8988T (cell line): ENCODE data around the gene ING3.

Experiments used
- DNase-seq: peaks from one replicate; pipeline ENCODE4 v3.0.0; 2011

Gene ING3

DNA sequence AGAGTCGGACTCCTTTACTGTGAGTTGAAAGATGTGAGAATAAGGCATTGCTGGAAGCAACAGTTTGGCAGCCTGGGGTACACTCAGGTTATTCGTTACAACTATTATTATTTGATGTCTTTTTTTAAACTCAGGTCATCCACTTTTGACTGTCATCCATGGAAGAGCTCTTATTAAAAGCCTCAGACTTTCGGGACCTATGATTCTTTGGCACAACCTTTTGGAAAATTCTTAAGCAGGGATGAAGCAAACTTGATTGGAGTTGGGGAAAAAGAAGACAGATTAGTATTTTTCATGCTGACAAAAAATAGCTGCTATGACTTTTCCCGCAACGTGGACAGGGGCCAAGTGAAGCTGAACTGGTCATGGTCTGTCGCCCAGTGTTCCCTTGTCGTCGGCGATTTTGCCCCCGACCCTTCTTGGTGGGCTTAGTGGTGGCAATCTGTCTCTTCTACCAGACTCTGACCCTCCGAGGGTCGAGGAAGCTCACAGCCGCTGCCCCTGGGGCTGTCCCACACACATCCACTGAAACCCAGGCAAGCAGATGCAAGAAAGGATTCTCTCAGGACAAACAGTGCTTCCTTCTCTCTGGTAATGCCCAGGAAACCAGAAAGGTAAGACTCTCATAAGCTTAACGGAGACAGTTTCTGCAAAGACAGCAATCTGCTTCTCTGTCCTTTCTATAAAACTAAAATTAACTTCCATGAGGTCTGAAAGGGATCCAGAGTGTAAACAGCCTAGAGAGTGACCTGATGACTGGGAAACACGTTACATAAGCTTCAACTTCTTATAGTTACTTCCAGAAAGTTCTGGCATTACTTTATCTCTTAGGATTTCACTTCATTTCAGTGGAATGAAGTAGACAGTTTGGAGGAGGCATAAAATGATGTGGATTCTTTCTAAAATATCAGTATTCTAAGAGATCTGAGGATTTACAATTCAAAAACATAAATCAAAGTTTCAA, 39.0 kb downstream of the ING3 start:
- no peak for DNase-seq

GRCh38 chr7:120990468-120991118, 40.0 kb downstream of the ING3 start:
- no peak for DNase-seq

DNA sequence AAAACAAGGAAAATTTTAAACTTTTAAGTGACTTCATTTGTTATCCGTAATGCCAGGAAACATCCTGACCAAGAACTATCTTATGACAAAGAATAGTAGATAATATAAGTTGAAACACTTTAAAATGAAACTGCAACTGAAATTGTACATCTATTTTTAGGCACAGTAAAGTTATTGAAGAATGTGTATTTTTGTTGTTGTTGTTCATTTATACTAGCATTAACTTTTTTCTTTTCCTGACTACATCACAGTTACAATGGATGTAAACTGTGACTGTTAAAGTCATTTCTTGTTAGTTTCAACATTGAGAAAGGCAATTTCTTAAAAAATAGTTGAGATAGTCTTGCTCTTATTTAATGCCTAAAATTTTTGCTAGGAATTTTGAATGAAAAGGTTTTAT, 40.6 kb downstream of the ING3 start:
- DNase-seq, result no peak

DNA sequence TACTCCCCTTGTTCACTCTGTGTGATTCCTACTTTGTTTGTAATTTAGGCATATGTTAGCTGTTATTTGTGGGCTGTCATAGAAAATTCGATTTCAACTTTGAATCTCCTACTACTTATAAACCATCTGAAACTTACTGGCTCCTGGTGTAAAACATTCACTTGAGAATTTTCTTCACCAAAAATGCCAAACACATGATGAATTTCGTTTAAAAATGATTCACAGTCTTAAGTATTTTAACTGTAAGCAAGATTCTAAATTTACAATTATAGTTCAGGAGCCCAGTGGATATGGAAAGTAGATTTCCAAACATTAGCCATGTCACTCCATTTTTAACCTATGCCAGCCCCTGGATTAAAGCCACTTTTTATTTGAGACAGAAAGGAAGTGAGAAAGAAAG, 41.0 kb downstream of the ING3 start:
- no peak for DNase-seq

DNA sequence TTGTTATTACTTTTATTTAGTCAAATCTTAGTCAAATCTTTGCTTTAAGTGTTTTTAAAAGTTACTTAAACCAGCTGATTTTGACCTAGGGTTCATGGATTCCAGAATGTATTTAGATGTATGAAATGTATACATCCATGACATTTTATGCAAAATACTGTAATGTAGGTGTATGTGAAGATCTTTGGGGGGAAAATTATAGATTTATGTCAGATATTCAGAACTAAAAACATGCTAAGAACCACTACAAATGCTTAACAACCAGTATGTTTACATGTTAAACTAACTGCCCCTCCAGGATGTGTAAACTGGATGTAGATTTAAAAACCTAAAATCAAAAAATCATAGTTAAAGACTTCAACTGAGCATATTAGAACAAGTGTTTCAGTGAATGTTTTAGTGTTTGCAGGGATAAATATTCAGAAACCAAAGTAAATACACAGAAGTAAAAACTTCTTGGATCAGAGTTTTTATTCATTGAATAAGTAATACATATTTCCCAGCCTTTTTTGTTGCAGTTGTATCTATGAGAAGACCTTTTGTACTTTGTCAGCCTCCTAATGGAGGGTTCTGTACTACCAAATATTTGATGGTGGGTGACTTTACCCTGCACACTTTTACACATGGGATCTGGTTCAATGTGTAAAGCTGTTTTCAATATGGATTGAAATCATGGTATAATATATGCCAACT, 41.8 kb downstream of the ING3 start:
- DNase-seq, result no peak

GRCh38 chr7:120992965-120993494, 42.5 kb downstream of the ING3 start:
- no peak for DNase-seq

DNA sequence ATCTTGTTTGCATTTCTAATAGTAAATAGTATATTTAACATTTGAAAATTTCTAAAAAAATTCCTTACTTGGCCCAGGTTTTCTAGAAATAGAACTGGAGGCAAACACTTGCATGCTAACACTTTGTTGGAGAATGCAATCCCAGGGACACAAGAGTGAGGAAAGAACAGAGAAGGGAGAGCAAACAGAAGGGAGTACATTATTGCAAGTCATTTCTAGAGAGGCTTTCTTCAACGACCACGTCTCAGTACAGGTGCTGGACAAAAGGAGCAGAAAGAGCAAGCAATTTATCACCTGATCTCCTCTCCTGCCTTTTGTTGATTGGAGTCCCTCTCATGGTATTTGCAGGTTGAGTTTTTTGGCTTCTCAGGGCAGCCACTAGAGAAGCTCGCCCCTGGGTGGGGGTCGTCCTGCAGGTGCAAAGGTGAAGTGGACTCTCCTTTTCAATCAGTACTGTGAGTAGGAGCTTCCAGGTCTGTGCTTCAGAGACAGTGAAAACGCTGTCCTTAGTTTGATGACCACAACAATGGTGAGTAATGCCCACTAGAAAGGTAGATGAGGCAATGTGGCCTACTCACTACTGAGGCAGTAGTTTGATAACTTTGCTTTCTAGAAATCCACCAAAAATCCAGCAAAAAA, 43.1 kb downstream of the ING3 start:
- DNase-seq, result no peak

- no peak for DNase-seq
These were observed 44.2 kb downstream of the ING3 start for GRCh38 chr7:120994512-120995410.

- no peak for DNase-seq
These were observed 45.1 kb downstream of the ING3 start for GRCh38 chr7:120995654-120996053.

DNA sequence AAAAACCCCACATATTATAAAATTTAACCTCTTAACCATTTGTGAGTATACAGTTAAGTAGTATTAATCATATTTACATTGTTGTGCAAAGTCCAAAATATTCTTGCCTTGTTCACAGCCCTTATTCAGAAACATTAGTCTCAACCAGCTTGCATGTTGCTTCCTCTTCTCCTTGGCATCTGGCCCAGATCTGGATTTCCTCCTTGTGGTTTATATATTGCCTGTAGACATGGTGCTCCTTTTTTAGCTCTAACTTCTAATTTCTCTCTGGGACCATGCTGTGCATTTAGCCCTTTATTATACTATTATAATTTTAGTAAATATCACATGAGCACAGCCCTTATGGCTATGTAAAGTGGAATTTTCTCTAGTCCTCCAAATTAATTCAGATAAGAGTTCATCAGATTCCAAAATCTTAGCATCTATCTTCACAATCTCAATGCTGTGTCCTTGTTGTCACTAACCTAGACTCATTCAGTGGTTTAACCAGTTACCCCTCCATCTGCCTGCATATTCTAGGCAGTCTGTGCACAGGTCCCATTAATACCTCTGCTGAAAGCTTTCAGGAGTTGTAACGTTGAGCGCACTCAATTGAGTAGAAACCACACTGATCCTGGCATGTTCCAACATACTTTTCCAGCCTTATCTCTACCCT, 45.9 kb downstream of the ING3 start:
- no peak for DNase-seq

- DNase-seq, result no peak
These were observed 46.4 kb downstream of the ING3 start for GRCh38 chr7:120996988-120997345.

- no peak for DNase-seq
These were observed 47.4 kb downstream of the ING3 start for GRCh38 chr7:120997882-120998474.

DNA sequence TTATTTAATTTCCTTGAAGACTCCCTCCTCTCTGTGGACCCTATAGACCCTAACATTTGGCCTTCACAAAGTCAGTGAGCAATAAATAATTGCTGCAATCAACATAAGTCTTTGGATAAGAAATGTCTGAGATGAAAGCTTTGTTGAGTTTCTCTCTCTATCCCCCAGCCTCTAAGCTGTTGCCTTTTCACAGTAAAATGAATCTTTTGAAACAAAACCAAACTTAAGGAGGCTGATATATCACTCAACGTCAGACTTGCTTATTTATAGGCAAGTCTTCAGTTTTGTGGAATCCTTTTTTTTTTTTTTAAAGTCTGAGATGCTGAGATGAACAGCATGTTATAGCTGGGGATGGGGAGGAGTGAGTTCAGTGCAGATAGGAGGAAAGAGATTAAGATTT, 47.9 kb downstream of the ING3 start:
- DNase-seq, result no peak

DNA sequence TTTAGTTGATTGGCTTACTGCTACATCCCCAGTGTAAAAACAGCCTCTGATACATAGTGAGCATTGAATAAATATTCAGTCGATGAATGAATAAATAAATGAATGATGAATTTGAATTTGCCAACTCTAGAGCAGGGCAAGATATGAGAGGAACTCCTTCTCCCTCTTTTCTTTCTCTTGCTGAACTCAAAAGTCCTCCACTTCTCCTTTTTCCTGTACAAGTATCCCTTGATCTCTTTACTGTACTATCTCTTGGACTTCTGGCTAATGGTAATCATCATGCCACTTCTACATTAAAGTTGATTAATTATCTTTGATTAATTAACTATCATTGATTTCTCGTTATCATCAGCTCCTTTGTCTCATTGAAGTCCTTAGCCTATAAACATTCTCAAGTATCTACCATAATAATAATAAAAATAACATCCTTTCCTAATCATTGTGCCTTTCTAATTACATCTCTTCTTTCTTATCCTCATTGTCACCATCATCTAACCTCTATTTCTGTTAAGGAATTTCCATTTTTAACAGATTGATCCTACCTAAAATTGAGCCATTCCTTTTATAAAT, 48.5 kb downstream of the ING3 start:
- DNase-seq, result no peak

DNA sequence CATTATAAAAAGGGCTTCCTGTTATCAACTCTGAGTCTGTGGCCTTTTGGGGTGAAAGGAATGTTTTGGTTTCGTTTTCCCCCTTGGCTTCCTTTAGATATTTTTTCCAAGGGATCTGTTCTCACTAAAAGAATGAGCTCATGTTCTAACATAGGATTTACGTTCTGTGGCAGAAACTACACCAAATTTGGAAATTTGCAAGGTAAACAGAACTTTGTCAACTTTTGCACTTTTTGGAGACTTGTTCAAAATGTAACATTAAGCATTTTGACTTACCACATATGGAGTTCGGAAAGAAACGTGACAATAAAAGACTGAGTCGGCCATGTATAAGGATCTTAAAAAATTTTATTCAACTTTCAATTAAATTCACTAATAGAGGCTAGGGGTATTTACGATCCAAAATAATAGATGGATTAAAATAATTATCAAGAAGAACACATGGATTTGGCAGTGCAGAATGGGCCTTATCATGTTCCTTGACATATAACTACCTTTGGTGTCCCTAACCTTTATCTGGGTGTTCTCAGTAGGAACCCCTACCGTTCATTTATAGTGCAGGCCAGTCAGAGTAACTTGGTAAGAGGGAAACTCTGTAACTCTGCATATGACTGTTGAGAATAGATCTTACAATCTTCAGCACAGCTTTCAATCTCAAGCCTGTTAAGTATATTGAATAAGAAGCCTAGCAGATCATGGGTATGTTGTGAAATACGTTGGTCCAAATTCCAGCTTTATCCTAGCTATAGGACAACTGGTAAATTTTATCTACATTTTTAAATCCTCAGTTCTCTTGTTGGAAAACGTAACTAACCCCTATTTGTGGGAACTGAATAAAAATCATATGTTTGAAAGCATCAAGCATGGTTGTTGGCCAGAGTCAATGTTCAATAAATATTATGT, 49.8 kb downstream of the ING3 start:
- no peak for DNase-seq

DNA sequence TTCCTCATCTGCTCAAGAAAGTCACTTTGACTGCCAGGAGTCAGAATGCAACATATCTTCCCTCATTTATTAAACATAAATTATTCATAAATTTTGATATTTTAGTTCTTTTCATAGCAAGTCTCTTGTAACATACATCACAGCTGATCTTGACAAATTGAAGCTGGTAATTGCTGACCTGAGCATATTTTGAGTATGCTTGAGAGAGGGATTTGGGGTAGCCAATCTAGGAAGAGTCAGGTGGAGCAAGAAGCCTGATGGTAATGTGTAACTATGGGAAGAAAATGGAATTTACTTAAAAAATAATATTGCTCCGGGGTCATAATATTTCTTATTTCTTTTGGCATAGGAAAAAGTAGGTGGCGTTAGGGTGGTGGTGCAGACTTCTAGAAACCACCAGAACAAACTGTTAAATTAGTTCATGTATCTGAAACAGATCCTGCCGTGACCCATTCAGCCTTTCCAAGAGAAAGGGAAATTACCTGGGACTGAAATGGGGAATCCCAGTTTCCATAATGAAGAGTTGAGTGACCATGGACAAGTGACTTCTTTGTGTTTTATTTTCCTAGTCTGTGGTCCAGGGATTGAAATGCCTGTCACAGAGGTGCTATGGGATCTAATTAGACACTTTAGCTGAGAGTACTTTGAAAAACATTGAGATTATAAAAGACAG, 50.8 kb downstream of the ING3 start:
- no peak for DNase-seq

- DNase-seq, result no peak
These were observed 51.6 kb downstream of the ING3 start for GRCh38 chr7:121002048-121002756.

DNA sequence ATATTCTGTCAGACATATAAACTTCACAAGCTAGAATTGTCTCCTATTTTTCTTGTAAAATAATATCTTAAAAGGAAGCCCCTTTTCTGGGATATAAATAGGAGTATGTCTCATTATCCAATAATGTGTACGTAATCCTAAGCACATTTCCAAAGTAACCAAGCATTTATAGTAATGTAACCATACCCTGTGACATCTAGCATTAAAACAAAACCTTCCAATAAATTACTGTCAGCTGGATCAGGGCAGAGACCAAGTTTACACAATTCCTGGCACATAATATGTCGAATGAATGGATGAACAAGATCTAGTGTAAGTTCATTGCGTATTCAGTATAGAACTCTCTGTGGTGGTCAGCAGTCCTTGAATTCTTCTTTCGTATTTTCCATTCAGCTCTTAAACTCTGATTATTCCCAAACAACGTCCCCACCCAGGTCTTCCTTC, 52.2 kb downstream of the ING3 start:
- no peak for DNase-seq
